Bronchial epithelial cell (primary cell): ENCODE results near the gene MYH15. TPM values are rescaled to one million over a fixed set of nuclear protein-coding genes. Genes with fewer than 3 reads are reported as not detected.

ENCODE experiments used
- DNase-seq: peaks from one replicate; pipeline ENCODE4 v3.0.0-alpha.2; 2010; ENCODE audit warnings: low read depth
- FAIRE-seq: peaks from 2 replicates; lab custom pipeline; 2011; peaks lifted over from hg19 to GRCh38; lab: Jason Lieb, UNC
- H3K27me3 ChIP-seq: 2 replicates; pipeline ENCODE4 v1.5.1; 2011; ENCODE audit warnings: low read length; ENCODE audit not compliant: control insufficient read depth, insufficient read depth
- H3K36me3 ChIP-seq: 2 replicates; pipeline ENCODE4 v1.5.1; 2011; ENCODE audit warnings: low read length; ENCODE audit not compliant: control insufficient read depth, insufficient read depth
- H3K4me3 ChIP-seq: 2 replicates; pipeline ENCODE4 v1.5.1; 2011; ENCODE audit warnings: mild to moderate bottlenecking, low read depth, low read length, control low read depth
- total RNA-seq: library from RNA; depleted of rRNA; stranded (reverse); fragments of >200 nt; gene quantifications from 2 replicates; pipeline ENCODE4 v1.2.1, GENCODE V29; 2014
- TF ChIP-seq, protein P1 (sequence below): IDR thresholded peaks from 2 replicates; pipeline ENCODE4 v1.5.1; 2011; ENCODE audit warnings: mild to moderate bottlenecking, moderate library complexity, low read length, control low read depth, inconsistent platforms; ENCODE audit not compliant: insufficient read depth, severe bottlenecking

Gene MYH15
- total RNA-seq, 1 donor from 2014 or later: under 0.01 TPM

DNA sequence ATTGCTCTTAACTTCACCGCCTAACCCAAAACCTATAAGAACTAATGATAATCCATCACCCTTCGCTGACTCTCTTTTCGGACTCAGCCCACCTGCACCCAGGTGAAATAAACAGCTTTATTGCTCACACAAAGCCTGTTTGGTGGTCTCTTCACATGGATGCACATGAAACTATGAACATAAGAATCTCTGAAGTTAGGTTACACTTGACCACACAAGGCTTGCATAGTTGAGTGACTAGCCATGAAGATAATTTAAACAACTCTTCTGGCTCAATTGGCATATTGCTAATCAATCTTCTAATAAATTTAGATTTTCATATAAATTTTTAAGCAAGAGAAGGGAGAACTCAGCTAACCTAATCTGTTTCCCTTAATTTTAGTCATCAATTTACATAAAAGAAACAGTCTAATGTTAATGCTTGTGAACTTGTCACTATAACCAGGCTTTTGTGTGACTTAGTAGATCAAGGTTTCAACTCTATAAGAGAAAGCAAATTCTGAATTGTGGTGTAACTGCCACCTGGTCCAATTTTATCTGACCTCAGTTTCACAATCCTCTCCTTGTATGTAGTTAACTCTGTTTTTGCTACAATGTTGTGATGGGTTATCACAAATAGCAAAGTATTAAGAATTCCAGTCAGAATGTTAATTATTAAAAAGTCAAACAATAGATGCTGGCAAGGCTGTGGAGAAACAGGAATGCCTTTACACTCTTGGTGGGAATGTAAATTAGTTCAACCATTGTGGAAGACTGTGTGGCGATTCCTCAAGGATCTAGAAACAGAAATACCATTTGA lies 132.0 kb downstream of the MYH15 start:
- FAIRE-seq (no peak), DNase-seq (no peak)
- TF ChIP-seq, protein P1, sequence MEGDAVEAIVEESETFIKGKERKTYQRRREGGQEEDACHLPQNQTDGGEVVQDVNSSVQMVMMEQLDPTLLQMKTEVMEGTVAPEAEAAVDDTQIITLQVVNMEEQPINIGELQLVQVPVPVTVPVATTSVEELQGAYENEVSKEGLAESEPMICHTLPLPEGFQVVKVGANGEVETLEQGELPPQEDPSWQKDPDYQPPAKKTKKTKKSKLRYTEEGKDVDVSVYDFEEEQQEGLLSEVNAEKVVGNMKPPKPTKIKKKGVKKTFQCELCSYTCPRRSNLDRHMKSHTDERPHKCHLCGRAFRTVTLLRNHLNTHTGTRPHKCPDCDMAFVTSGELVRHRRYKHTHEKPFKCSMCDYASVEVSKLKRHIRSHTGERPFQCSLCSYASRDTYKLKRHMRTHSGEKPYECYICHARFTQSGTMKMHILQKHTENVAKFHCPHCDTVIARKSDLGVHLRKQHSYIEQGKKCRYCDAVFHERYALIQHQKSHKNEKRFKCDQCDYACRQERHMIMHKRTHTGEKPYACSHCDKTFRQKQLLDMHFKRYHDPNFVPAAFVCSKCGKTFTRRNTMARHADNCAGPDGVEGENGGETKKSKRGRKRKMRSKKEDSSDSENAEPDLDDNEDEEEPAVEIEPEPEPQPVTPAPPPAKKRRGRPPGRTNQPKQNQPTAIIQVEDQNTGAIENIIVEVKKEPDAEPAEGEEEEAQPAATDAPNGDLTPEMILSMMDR: no peak

DNA sequence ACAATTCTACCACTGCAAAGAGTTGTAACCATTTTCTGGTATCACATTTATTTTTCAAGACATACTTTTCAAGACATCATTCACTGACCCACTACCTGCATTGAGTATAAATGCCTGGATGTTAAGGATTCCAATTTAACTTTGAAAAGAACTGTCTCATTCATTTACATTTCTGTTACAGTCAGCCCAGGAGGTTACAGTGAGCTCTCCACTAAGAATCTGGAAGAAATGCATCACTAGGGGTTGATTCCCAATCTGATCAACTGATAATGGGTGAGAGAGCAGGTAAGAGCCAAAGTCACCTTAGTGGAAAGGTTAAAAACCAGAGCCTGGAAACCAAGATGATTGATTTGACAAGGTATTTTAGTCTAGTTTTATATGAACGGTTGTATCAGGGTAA lies 133.0 kb downstream of the MYH15 start:
- no peaks in the 10 kb centered on the region for H3K36me3 ChIP-seq
- H3K27me3 ChIP-seq: no peaks in the 10 kb centered on the region
- H3K4me3 ChIP-seq: no peak overlapping the region
- TF ChIP-seq, protein P1: no peak
- FAIRE-seq (no peak), DNase-seq (no peak)

More for the DNA sequence above, 132.0 kb downstream of the MYH15 start:
- Histone ChIP-seq H3K27me3 (no peaks in the 10 kb centered on the region), H3K4me3 (no peak overlapping the region), H3K36me3 (no peaks in the 10 kb centered on the region)

DNA sequence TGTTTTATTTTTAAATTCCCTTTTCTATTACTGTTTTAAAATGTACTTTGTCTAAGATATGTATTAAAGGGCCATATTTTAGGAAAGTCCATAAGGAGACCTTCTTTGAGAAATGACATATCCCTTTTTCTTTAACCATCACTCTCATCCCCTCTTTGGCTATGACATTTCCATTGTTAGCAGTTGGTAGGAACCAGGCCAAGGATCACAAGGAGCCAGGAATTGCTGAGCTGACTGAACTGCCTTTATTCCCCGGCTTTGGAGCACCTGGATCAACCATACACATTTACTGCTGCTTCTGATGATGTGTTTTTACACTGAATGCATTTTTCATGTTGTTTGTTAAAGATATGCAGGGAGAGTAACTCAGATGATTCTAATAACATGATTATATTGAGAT lies 134.4 kb downstream of the MYH15 start:
- TF ChIP-seq, protein P1: no peak
- Histone ChIP-seq H3K36me3 (no peaks in the 10 kb centered on the region), H3K27me3 (no peaks in the 10 kb centered on the region), H3K4me3 (no peak overlapping the region)
- DNase-seq (no peak), FAIRE-seq (no peak)

DNA sequence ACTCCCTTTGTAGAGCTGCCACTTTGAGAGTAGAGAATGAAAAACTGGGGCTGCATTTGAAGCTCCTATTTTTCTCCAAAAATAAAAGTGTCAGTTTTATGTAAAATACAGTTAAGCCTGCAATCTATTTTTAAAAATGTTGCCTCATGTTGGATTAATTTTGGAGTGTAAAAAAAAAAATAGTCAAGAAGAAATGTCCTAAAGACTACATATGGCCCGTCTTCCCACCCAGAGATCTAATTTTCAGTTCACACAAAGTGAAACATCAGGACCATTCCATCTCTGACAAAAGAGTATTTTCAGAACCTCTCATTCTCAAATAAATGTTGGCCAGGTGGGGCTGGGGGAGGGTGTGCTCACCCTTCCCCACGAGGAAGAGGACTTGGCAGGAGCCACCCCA lies 151.4 kb downstream of the MYH15 start:
- TF ChIP-seq, protein P1: no peak
- no peak for FAIRE-seq

DNA sequence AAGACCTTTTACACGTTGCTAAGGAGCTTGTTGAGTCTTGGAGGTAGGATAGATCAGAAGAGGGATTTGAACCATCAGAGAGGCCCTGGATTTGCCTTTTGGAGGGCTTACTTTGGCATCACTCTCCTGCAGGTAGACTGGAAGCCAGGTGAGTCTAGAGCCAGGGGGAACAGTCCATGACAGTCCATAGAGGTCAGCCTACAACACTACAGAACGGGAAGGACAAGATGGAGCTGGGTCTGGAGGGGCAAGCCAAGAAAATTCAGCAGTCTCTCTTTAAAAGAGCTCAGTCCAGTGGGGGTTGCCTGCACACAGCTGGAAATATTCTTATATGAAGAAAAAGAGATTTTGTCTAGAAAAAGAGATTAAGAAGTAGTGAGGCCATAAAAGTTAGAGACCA lies 153.4 kb downstream of the MYH15 start:
- FAIRE-seq (no peak), DNase-seq (no peak)
- no peaks in the 10 kb centered on the region for H3K36me3 ChIP-seq
- H3K4me3 ChIP-seq: no peak overlapping the region
- TF ChIP-seq, protein P1: no peak
- H3K27me3 ChIP-seq: no peaks in the 10 kb centered on the region

More for the DNA sequence above, 151.4 kb downstream of the MYH15 start:
- Histone ChIP-seq H3K4me3 (no peak overlapping the region), H3K36me3 (no peaks in the 10 kb centered on the region), H3K27me3 (no peaks in the 10 kb centered on the region)
- no peak for DNase-seq
